NK-92 treated with Interleukin-12 subunit alpha and Interleukin-12 subunit beta, amount 100 ng/mL, for 24 hours (cell line): ENCODE measurements around the gene GABRR3.

Source experiments
- DNase-seq: peaks from one replicate; lab custom pipeline; 2025; lab: John Stamatoyannopoulos, UW

Gene GABRR3

GRCh38 chr3:97988784-97989568, 46.1 kb downstream of the GABRR3 start:
- DNase-seq: no peak

- DNase-seq: no peak
These were observed 47.8 kb downstream of the GABRR3 start for GRCh38 chr3:97987306-97987705.

- DNase-seq: no peak
These were observed 51.1 kb downstream of the GABRR3 start for GRCh38 chr3:97983933-97984491.

DNA sequence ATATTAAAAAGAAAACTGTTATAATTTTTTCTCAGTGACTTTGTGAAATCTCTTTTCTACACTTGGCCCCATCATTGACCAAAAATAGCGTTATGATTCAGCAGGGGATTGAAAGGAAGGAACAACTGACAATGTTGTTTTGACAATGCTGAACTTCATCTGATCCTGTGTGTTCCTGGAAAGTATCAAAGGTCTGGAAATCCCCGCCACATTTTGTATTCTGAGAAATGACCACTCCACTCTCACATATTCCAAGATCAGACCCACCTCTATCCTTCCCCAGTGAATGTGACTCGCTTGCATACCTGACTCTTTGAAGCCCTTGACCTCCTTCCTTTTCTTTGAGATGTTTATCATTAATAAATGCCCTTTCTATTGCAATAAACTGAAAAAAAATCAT, 53.2 kb downstream of the GABRR3 start:
- DNase-seq: no peak

DNA sequence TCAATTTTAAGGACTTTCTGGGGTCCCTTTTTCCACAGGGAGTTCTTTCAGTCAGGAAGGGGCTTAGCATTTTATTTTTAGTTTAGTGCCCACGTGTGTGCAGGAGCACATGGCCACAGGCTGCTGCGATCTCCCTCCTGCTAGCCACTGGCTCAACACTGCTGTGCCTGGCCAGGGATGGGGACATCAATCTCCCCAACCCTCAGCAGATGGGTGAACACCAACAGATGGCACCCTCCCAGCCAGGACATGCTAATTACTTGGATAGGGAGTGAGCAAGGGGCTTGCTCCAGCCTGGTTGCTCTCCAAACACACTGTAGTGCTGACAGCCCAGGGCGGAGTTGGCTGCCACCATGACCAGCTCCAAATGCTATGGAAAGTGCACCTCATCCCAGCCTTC, 55.5 kb downstream of the GABRR3 start:
- DNase-seq: no peak

- DNase-seq: no peak
These were observed 59.6 kb downstream of the GABRR3 start for GRCh38 chr3:97975466-97975865.

DNA sequence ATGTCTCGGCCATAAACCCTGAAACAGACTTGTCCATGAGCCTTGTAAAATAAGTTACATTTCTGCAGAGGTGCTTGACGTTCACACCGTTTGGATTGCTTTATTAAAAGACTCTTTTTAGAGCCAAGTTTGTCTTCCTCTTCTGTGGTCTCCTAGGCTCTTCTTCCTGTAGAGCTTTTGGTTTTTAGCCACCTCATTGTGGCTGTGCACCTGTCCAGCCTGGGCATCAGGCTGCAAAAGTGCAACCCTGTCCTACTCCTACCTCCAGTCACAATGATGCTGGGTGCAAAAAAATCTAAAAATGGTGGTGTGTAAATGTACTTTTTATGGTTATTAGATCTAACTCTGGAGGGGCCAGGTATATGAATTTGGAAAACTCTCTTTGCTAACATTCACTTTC, 60.1 kb downstream of the GABRR3 start:
- DNase-seq: no peak

- no peak for DNase-seq
These were observed 62.1 kb downstream of the GABRR3 start for GRCh38 chr3:97972976-97973375.

DNA sequence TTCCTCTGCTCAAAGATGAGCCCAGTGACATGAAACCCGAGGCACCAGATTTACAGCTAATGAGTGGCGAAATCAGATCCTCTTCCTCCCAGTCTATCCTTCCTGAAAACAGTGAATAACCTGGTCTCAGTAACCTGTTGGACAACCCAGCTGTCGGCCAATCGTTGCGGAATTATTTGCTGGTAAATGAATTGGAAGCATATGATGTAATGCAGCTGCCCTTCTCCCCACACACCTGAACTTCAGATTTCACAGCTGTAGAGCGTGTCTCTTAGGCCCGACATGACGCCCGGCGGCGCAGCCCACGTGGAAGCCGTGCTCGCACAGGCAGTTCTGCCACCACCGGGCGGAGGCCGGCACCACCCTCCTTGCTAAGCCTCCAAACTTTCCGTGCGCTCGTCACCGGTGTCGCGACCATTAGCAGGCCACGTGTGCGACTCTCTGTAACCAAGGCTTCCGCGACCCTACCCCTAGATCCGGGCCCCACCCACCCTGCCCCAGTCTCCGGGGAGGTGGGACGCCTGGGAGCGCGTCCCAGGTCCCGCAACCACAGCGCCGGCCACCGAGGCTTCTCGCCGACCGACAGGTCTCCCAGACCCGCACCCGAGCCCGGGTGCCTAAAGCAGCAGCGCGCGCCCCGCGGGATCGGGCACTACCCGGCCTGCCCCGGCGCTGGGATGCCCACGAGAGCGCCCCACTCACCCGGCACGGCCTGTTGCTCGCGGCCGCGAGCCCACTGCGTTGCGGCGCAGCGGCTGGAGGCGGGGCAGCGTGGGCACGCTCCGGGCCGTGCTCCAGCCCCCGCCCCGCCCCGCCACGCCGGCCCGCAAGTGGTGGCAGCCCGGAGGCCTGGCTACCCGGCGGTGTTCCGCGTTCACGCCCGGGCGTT, 63.2 kb downstream of the GABRR3 start, which contains the start of gene RIOX2:
Gene RIOX2 (minus strand): TSS at position 753 of the 889 bp plus-strand sequence. CDS start 4,838 bp downstream, outside the sequence.
- DNase-seq: peak; percentile 77

- DNase-seq: no peak
These were observed 64.0 kb downstream of the GABRR3 start for GRCh38 chr3:97970956-97971620.

- DNase-seq: no peak
These were observed 65.0 kb downstream of the GABRR3 start for GRCh38 chr3:97970156-97970555.

DNA sequence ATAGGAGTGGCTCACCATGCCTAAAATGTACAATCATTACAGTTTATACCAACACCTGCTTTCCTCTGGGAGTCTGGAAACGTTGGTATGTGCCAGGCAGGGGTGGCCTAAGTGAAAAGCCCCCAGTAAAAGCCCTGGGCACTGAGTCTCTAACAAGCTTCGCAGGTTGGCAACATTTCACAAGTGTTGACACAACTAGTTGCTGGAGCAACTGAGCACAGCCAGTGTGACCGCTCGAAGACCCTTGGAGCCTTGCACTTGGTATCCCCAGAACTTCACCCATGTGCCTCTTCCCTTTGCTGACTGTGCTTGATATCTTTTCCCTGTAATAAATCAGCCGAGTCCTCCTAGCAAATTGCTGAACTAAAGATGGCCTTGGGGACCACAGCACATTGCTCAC, 65.6 kb downstream of the GABRR3 start:
- DNase-seq: no peak

GRCh38 chr3:97968376-97968775, 66.7 kb downstream of the GABRR3 start:
- DNase-seq: no peak

GRCh38 chr3:97967966-97968365, 67.1 kb downstream of the GABRR3 start:
- DNase-seq: no peak

DNA sequence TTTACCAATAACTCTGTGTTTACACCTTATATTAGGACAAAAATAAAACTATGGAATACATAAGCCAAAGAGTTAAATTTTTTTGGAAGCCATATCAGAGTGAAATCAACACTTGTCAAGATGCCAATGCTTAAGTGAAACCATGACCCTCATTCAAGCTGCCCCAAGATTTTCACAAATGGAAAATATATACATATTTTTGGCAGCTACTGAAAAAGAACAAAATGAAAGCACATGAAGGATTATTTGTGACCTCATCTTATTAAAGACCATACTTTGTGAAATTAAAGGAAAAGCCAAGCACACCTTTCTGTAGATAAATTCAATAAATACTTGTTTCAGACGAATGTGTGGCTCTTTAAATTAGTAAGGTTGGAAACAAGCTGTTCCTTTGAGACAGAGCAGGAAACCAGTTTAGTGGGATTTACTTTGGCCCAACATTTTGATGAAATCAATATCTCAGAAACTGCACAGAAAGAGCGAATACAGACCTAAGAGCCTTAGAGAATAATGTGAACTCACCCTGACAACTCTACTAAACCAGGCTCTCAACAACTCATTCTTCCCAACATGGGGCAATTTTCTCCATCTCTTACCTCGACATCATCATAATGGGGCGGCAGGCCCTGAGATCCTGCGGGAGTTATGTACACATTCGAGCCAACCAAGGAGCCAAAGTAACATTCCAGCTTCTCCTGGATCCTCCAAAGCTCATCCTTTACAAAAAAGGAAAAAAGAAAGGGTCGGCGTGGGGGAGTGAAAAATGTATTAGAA, 73.9 kb downstream of the GABRR3 start:
- no peak for DNase-seq

GRCh38 chr3:97960551-97960950, 74.6 kb downstream of the GABRR3 start:
- DNase-seq: no peak

DNA sequence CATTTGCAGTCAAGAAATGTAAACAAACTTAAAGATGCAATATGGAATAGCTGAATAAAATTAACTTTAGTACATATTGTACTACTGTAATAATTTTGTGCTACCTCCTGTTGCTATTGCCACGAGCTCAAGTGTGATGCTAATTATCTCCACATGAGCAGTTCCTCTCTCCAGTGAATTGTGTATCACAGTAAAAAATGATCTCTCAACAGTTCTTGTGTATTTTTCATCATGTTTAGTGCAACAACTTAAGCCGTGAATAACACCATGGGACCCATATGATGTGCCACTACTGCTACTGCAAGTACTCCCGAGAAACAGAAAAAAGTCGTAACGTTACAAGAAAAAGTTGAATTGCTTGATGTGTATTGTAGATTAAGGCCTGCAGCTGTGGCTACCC, 75.2 kb downstream of the GABRR3 start:
- no peak for DNase-seq

- no peak for DNase-seq
These were observed 76.3 kb downstream of the GABRR3 start for GRCh38 chr3:97958796-97959195.

DNA sequence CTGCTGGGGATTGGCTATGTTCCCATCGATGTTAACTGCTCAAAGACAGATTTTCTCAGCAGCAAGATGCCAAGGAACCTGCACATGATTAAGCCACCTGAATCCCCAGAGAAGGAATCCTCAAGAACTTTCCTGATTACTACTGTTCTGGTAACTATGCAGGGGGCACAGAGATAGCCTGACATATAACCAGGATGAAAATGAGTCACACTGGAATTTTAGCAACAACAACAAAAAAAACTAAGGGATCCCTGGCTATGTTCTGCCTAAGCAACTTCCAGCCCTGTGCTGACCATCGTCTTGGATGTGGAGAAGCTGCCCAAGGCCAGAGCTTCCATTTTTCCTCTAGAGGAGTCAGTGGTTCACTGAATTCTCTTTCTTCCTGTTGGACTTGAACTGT, 76.7 kb downstream of the GABRR3 start:
- no peak for DNase-seq

DNA sequence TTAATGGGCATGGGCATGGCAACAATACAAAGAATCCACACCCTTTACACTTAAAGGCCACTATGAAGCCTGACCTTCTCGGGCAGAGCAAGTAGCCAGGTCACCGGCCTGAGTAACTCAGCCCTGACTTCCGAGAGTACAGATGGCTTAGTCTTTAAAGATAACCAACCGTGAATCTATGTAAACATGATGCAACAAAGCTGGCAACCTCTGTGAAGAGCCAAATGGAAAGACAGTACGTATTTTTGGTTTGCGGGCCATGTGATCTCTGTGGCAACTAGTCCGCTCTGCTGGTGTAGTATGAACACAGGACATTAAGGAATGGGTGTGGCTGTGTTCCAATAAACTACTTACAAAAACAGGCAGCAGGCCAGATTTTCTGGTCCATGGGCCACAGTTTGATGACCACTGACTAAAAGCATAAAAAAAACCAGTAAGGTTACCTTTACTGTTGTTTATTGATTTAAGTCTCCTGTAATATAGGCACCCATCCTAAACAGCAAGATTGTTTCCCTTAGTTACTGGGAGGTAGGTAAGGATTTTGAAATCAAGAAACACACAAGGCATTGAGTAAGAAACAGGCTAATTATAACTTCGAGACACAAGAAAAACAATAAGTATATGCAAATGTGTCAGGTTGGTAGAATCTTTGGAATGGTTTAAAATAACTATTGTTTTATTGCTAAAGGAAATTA, 77.4 kb downstream of the GABRR3 start:
- no peak for DNase-seq

DNA sequence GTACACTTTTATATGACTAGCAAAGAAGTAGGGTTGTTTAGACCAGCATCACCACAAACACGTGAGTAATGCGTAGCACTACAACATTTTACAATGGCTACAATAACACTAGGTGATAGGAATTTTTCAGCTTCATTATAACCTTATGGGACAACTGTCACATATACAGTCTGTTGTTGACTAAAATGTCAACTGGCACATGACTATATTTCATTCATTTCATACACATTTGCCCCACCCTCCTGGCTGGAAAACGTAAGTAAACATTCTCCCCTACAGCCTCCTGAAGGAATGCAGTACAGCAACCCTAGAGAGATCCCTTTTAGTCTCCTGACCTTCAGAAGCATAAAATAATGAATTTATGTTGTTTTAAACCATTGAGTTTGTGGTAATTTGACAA, 79.1 kb downstream of the GABRR3 start:
- DNase-seq: no peak
